GM04503 (cell line): ENCODE data around the gene CASKIN1.

Experiments used
- DNase-seq: peaks from one replicate; pipeline ENCODE4 v3.0.0-alpha.2; 2012; ENCODE audit warnings: low read depth

The CASKIN1 gene

DNA sequence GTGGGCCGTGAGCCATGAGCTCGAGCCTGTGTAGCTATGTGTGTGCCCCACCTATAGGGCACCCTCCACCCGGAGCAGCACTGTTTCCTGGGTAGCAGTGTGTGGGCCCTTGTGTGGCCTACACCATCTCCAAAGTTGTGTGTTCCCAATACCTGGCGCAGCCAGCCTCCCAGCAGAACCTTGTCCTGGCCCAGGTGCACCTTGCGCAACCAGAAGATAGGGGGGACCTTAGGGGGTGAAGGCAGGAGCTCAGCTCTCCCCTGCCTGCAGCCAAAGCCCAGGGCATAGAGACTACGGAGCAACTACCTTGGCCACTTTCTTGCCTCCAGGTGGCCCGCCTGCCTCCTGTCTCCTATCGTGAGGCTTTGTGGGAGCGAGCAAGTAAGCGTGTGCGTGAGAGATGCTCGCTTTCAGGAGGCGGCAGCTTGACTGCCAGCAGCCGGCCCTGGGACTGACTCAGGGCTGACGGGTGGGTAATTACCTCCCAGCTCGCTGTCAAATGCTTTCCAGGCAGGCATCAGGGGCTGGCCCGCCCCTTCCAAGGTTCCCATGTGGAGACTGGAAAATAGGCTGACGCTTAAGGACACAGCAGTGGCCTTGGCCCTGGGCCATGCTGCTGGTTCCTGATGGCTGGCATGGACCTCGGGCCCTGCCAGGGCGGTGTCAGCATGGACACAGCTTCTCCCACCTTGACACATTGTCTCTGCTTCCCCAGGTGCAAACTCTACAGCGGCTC, 21.8 kb downstream of the CASKIN1 start:
- DNase-seq: no peak

- DNase-seq: no peak
These were observed 22.5 kb downstream of the CASKIN1 start for GRCh38 chr16:2173916-2174315.

DNA sequence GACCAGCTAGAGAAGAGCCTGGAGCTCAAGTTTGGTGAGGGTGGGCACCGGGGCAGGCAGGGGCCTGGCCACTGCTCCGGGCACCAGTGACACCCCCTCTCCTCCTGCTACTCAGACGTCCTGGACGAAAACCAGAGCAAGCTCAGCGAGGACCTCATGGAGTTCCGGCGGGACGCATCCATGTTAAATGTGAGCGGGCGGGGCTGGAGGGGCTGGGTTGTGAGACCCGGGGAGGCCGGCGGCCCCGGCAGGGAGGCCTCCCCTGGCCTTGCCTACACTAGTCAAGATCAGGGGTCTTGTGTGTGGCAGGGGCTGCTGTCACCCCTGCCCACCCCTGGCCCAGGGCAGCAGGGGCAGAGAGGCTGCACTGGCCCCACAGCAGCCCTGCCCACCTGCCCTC, 23.0 kb downstream of the CASKIN1 start:
- DNase-seq: no peak

GRCh38 chr16:2172688-2173335, 23.6 kb downstream of the CASKIN1 start:
- no peak for DNase-seq

- no peak for DNase-seq
These were observed 24.7 kb downstream of the CASKIN1 start for GRCh38 chr16:2171601-2172178.

- DNase-seq: no peak
These were observed 25.6 kb downstream of the CASKIN1 start for GRCh38 chr16:2170587-2171435.

GRCh38 chr16:2170080-2170479, 26.3 kb downstream of the CASKIN1 start:
- no peak for DNase-seq

DNA sequence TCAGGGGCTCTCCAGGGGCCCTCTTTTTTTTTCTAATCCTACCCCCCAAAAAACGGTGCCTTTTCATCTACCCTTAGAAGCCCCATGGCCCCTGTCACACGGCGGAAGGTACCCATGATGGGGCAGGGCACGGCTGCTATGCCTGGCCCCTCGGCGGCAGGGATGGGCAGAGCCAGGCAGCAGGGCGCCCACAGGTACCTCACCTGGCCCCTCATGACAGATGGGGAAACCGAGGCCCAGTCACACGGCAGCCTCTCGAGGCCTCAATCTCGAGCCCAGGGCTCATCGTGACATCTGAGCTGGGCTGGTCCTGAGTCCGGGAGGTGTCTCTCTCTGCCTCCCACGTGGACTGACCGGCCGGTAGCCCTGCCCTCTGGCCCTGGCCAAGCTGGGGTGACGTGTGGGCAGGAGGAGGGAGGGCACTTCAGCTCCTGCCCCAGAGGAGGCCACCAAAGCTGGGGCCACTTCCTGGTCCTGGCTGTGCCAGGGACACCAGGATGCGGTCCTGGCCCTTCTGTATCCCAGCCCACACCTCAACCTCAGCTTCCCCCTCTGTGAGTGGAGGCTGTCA, 29.3 kb downstream of the CASKIN1 start:
- no peak for DNase-seq

- DNase-seq: no peak
These were observed 29.9 kb downstream of the CASKIN1 start for GRCh38 chr16:2166263-2167067.

DNA sequence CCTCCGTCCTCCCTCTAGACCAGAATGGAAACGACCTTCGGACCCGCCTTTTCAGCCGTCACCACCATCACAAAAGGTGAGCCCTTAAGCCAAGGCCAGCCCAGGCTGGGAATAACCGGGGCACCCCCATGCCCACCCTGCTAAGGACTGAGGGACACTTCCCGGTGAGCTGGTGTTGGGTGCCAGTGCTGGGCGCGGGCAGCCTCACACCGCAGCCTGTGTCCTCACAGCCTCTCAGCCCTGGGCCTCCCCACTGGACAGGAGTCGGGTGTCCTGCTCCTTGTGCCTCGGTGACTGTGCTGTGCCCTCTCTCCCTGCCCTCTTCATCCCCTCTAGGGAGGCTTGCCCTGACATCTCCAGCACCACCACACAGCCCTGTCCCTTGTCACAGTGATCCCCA, 30.5 kb downstream of the CASKIN1 start:
- no peak for DNase-seq

DNA sequence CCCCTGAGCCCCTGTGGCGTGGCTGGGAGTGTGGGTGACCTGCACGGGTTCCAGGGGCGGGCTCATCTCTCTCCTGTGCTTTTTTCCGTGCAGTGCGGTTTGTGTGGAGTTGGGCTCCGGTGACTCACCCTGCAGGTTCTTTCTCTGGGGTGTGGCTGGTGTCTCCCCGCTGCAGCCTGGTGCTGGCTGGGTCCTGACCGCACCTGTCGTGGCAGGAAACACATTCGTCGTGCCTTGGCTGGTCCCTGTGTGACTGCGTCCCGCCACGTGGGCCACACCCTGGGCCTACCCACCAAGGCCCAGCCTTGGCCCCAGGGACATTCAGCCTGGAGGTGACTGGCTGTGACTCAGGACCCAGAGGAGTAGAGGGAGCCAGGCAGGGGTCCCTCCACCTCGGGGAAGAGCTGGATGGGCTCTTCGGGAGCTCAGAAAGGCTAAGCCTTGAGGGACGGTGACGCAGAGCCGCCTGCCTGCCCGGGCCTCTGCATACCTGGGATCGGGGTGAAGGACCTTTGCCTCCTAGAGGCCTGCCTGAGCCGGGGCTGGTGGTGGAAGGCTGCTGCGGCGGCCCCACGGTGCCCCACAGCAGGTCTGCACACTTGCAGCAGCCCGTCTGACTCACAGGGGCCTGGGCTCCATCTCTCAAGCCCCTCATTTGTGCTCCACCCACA, 33.1 kb downstream of the CASKIN1 start:
- DNase-seq: no peak

- no peak for DNase-seq
These were observed 33.7 kb downstream of the CASKIN1 start for GRCh38 chr16:2162676-2163118.

GRCh38 chr16:2161911-2162310, 34.5 kb downstream of the CASKIN1 start:
- DNase-seq: no peak

GRCh38 chr16:2160915-2161551, 35.4 kb downstream of the CASKIN1 start:
- DNase-seq: no peak

- DNase-seq: no peak
These were observed 37.1 kb downstream of the CASKIN1 start for GRCh38 chr16:2159175-2159838.

DNA sequence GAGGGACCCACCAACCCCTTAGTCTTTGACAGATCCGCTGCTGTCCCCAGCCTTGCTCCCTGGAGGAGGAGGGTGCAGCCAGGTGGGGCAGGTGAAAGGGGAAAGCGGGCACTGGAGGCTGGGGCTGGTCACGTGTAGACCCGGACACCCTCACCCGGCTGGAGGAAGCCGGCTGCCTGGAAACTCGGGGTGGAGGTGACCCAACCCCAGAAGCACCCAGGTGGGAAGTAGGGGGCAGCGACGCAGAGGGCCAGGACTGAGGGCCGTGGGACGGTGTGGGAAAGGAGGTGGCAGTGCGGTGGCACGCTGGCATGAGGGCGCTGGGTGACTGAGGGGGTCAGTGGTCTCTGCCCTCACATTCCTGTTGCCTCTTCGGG, 38.2 kb downstream of the CASKIN1 start:
- DNase-seq: no peak

DNA sequence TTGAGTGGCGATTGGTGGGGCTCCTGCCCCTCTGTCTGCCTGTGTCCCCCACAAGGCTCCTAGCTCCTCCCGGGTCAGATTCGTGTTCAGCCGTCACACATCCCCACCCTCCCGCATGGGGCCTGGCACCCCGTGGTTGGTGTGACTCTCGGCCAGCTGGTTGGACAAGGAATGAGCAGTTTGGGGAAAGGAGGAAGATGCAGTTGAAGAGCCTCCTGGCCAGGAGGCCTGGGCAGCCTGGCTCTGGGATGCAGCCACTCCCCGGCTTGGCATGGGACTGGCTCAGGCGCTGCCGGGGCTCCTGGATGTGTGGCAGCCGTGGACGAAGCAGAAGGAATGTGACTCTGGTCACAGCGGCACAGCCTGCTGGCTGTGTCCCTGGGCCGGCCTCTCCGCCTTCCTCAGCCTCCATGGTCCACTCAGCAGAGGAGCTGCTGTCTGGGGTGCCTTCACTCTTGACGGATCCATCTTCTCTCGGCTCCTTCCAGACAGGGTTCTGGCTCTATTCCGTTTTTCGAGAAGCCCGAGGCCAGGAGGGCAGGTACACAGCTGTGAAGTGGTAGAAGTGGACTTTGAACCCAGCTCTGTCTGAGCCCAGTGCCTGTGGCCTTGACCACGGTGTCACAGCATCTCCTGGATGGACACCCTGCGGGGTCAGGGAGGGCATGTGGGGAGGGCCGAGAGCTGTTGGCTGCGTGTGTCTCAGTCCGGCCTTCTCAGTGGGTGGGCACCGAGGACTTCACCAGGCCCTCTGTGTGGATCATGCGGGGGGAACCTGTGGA, 38.7 kb downstream of the CASKIN1 start:
- DNase-seq: no peak

GRCh38 chr16:2156849-2157224, 39.6 kb downstream of the CASKIN1 start:
- no peak for DNase-seq
